Activated CD4-positive, alpha-beta T cell treated with anti-CD3 and anti-CD28 coated beads for 36 hours (primary cell): ENCODE results near the gene PLD1. TPM values are rescaled to one million over a fixed set of nuclear protein-coding genes. Genes with fewer than 3 reads are reported as not detected.

Source experiments
- ATAC-seq: fragments of 200-7000 bp; cut with Tn5 transposase; one replicate; pipeline ENCODE4 v1.10.0; 2021; ENCODE audit warnings: mild to moderate bottlenecking, moderate library complexity
- CTCF ChIA-PET: fragments of 350-600 bp; sonication (Branson Sonifier 250); formaldehyde crosslinking; loops from one replicate; lab custom pipeline; 2021; ENCODE audit warnings: antibody characterized with exemption; lab: Charles Lee
- POLR2A ChIA-PET: fragments of 350-600 bp; sonication (Branson Sonifier 250); formaldehyde crosslinking; loops from one replicate; lab custom pipeline; 2021; ENCODE audit warnings: antibody characterized with exemption, inconsistent platforms; lab: Charles Lee
- DNase-seq: peaks from one replicate; pipeline ENCODE4 v3.0.0-alpha.2; 2020
- H3K27ac Mint-ChIP-seq: one replicate; pipeline ENCODE4 v1.8.0; 2021; ENCODE audit warnings: mixed read lengths
- H3K27me3 Mint-ChIP-seq: one replicate; pipeline ENCODE4 v1.8.0; 2021; ENCODE audit warnings: mixed read lengths
- H3K36me3 Mint-ChIP-seq: one replicate; pipeline ENCODE4 v1.8.0; 2021; ENCODE audit warnings: low read depth, mixed read lengths
- H3K4me1 Mint-ChIP-seq: one replicate; pipeline ENCODE4 v1.8.0; 2021; ENCODE audit warnings: mixed read lengths
- H3K4me3 Mint-ChIP-seq: one replicate; pipeline ENCODE4 v1.8.0; 2021; ENCODE audit warnings: mild to moderate bottlenecking, moderate library complexity, mixed read lengths
- H3K9me3 Mint-ChIP-seq: one replicate; pipeline ENCODE4 v1.8.0; 2021; ENCODE audit warnings: low read depth, mixed read lengths
- intact Hi-C, 2 experiments: fragments of 100-400 bp; cut with DNase I in 1 of 2; cut with micrococcal nuclease in 1 of 2; formaldehyde crosslinking; loops; one replicate each; pipeline versions ENCODE4 v1.14.2 to v1.15.1; 2022 to 2024; cut with DNase I, micrococcal nuclease
- total RNA-seq, 2 experiments: library from RNA; stranded (reverse); gene quantifications; one replicate each; pipeline ENCODE4 v1.2.3, GENCODE V29; 2021

The PLD1 gene
- total RNA-seq, 2 experiments from 2014 or later: 1.1 to 1.2 TPM

DNA sequence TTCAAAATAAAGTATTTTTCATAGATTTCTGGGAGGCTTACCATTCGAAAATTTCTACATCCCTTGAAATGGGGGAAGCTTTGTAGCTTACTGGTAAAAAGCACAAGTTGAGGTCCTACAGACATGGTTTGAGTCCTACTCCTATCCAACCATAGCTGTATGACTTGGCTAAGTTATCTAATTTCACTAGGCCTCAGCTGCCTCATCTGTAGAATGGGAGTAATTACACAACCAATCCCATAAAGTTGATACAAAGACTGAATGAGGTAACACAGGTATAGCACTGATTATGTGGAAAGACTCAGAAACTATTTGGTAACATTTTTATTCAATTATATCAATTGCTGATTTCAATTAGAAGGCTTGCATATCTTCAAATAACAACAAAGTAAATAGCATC, 157.4 kb downstream of the PLD1 start:
- Mint-ChIP-seq H3K27me3 (no peaks in the 10 kb centered on the region), H3K27ac (no peak overlapping the region), H3K4me1 (no peaks in the 10 kb centered on the region), H3K36me3 (no peaks in the 10 kb centered on the region), H3K9me3 (no peaks in the 10 kb centered on the region), H3K4me3 (no peak overlapping the region)
- intact Hi-C loops: no loop called here
- POLR2A ChIA-PET: no interaction called here
- ATAC-seq: no peak
- CTCF ChIA-PET: interaction anchor here (1.8 kb wide), 1 partner anchor 9 kb away, joined by 5 read pairs; no protein-coding TSS in a partner anchor
- no peak for DNase-seq

DNA sequence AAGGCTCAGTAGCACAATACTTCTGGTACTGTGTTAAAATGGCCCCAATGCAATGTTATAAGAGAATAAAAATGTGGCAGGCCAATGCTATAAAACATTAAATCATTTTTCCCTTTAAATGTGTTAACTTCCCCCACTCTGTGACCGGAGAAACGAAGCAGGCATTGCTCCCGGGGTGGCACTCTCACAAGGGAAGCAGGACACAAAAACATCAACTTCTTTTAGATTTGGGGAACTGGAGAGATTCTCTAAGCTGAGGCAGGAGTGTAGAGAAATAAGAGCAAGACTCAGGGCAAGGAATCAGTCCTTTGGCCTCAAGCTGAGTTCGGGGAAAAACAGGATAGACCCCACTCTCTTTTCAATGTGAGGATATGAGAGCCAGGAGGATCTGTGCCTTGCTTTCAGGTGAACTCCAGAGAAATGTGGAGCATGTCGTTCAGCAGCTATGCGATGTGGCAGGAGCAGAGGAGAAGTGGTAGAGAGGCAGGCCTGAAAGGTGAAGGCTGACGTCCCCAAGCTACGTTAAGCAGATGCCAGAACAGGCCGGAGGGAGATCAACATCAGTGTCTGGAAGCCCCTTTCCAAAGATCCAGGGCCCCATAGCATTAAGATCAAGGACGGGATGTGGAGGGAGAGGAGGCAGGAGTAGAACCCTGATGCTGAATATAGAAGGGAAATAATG, 160.2 kb downstream of the PLD1 start:
- H3K27ac Mint-ChIP-seq: no peak overlapping the region
- ATAC-seq (no peak), DNase-seq (no peak)
- H3K4me3 Mint-ChIP-seq: no peak overlapping the region
- H3K4me1 Mint-ChIP-seq: no peaks in the 10 kb centered on the region
- H3K9me3 Mint-ChIP-seq: no peaks in the 10 kb centered on the region
- POLR2A ChIA-PET: no interaction called here
- CTCF ChIA-PET: interaction anchor here (1.5 to 3.4 kb wide), 2 partner anchors 20 to 122 kb away, joined by 5 to 14 read pairs; no protein-coding TSS in a partner anchor
- intact Hi-C loops: loop anchor here (5.0 to 10.0 kb wide), 3 partner anchors 182 to 1015 kb away; no protein-coding TSS in a partner anchor
- H3K36me3 Mint-ChIP-seq: no peaks in the 10 kb centered on the region
- no peaks in the 10 kb centered on the region for H3K27me3 Mint-ChIP-seq

DNA sequence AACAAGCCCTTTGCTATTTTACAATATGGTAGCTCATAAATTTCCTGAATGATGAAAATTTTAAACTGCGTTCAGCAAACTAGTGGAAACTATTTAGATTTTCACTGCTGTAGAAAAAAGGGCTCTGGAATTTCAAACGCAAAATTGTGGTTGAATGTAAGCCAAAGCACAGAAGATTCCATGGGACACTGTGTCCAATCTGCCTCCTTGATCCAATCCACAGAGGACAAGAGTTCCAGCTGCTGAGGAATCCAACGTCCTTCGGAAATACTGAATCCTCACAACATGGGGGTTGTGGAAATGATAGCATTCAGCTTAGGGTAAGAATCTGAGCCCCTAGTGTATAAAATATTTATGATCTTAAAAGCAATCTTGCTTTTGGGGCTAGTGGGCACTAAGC, 161.0 kb downstream of the PLD1 start:
- no peaks in the 10 kb centered on the region for H3K9me3 Mint-ChIP-seq
- H3K27me3 Mint-ChIP-seq: no peaks in the 10 kb centered on the region
- no peak overlapping the region for H3K4me3 Mint-ChIP-seq
- no peaks in the 10 kb centered on the region for H3K36me3 Mint-ChIP-seq
- intact Hi-C loops: loop anchor here (5.0 to 10.0 kb wide), 3 partner anchors 183 to 1016 kb away; no protein-coding TSS in a partner anchor
- ATAC-seq: no peak
- CTCF ChIA-PET: interaction anchor here (3.4 kb wide), 1 partner anchor 123 kb away, joined by 14 read pairs; no protein-coding TSS in a partner anchor
- H3K4me1 Mint-ChIP-seq: no peaks in the 10 kb centered on the region
- no peak overlapping the region for H3K27ac Mint-ChIP-seq
- POLR2A ChIA-PET: no interaction called here
- no peak for DNase-seq

DNA sequence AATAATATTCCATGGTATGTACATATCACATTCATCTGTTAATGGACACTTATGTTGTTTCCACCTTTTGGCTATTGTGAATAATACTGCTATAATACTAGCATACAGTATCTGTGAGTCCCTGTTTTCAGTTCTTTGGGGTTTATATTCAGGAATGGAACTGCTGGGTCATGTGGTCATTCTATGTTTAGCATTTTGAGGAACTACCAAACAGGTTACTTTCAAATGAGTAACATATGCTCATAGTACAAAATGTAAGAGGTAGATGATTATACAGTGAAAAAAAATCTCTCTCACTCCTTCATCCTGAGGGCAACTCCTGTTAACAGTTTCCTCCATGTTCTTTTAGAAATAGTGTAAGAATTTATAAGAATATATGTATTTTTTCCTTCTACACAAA, 162.2 kb downstream of the PLD1 start:
- no peak overlapping the region for H3K27ac Mint-ChIP-seq
- no peaks in the 10 kb centered on the region for H3K4me1 Mint-ChIP-seq
- CTCF ChIA-PET: no interaction called here
- no peaks in the 10 kb centered on the region for H3K36me3 Mint-ChIP-seq
- POLR2A ChIA-PET: no interaction called here
- H3K9me3 Mint-ChIP-seq: no peaks in the 10 kb centered on the region
- intact Hi-C loops: loop anchor here (5.0 to 10.0 kb wide), 3 partner anchors 184 to 1017 kb away; no protein-coding TSS in a partner anchor
- DNase-seq (no peak), ATAC-seq (no peak)
- H3K4me3 Mint-ChIP-seq: no peak overlapping the region
- no peaks in the 10 kb centered on the region for H3K27me3 Mint-ChIP-seq

DNA sequence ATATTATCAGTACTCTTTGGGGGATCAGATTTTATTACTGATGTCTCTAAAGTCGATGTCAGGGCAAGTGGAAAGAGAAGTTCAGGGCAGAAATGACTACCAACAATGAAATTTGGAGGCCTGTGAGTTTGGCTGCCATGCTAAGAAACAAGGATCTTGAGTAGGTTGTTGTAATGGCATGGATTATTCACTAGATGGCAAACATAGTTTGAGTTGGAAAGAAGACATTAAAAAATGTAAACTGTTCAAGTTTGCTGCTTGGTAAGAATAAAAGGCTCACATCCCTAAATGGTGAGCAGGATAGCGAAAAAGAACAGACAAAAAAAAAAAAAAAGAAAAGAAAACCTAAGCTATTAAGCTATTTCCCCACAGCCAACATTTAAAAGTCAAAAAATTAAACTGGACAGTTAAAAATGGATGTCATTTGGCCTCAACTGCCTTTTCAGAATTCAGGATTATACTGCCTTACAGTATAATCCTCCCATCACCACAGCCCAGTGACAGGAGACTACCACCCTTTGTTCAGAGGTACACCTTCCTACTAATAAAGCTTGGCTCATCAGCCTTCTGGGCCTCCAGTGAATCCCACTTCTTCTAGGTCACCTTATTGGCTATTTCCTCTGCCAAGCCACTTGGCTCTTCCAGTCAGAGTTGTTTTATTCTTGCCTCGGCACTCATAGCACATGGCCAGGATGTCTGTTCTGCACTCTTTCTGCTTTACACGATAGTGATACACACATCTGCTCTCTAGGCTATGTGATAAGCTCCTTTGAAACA, 163.7 kb downstream of the PLD1 start:
- DNase-seq (no peak), ATAC-seq (no peak)
- ChIA-PET CTCF (interaction anchor here (0.6 to 4.5 kb wide), 8 partner anchors 12 to 1865 kb away, joined by 3 to 55 read pairs (median 4); no protein-coding TSS in a partner anchor), POLR2A (interaction anchor here (0.6 kb wide), 1 partner anchor 835 kb away, joined by 4 read pairs; no protein-coding TSS in a partner anchor)
- no peaks in the 10 kb centered on the region for H3K4me1 Mint-ChIP-seq
- intact Hi-C loops: loop anchor here (1.0 to 10.0 kb wide), 6 partner anchors 126 to 1018 kb away; no protein-coding TSS in a partner anchor
- no peak overlapping the region for H3K4me3 Mint-ChIP-seq
- no peaks in the 10 kb centered on the region for H3K9me3 Mint-ChIP-seq
- H3K27me3 Mint-ChIP-seq: no peaks in the 10 kb centered on the region
- no peak overlapping the region for H3K27ac Mint-ChIP-seq
- H3K36me3 Mint-ChIP-seq: no peaks in the 10 kb centered on the region

DNA sequence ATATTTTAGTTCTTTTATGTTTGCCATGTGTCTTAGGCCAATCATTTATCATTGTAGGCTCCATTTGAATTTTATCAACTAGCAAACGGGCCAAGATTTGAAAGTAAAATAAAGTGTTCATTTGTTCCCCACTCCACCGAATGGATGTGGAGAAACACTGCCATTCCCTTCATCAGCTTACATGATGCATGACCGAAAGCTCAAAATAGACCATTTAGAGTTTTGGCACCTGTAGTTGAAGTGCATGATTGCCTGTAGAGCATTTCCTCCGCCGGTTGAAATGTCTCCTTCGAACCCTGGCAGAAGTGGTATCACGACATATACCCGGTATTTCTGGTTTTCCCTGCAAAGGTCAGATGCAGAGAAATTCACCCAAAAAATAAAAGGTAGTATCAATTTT, 165.6 kb downstream of the PLD1 start:
- H3K4me3 Mint-ChIP-seq: no peak overlapping the region
- ATAC-seq: no peak
- DNase-seq: no peak
- H3K27me3 Mint-ChIP-seq: no peaks in the 10 kb centered on the region
- intact Hi-C loops: loop anchor here (5.0 to 10.0 kb wide), 3 partner anchors 188 to 1020 kb away; no protein-coding TSS in a partner anchor
- no peaks in the 10 kb centered on the region for H3K36me3 Mint-ChIP-seq
- H3K9me3 Mint-ChIP-seq: no peaks in the 10 kb centered on the region
- ChIA-PET CTCF (interaction anchor here (0.8 to 4.5 kb wide), 6 partner anchors 9 to 217 kb away, joined by 3 to 55 read pairs (median 3); no protein-coding TSS in a partner anchor), POLR2A (no interaction called here)
- no peaks in the 10 kb centered on the region for H3K4me1 Mint-ChIP-seq
- H3K27ac Mint-ChIP-seq: no peak overlapping the region

DNA sequence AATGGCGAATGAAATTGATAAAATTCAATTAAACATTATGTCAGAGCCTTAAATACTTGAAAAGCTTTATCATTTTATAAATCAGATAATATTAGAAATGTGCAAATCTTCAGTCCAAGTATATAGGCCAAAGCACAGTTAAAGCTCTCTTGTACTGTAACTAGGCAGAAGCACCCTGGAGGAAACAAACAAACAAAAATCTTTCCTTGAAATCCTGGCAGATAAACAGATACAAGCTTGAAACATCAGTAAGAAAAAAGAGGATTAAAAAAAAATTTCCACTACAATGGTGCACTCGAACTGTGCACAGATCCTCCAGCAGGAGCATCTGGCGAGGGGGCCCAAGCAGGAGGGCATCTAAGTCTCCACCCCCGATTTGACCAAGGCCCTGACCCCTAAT, 166.6 kb downstream of the PLD1 start:
- Mint-ChIP-seq H3K27ac (no peak overlapping the region), H3K36me3 (no peaks in the 10 kb centered on the region), H3K27me3 (no peaks in the 10 kb centered on the region), H3K4me1 (no peaks in the 10 kb centered on the region), H3K9me3 (no peaks in the 10 kb centered on the region), H3K4me3 (no peak overlapping the region)
- DNase-seq (no peak), ATAC-seq (no peak)
- intact Hi-C loops: loop anchor here in 1 of 2 experiments (10.0 kb wide), 1 partner anchor 1021 kb away; no protein-coding TSS in a partner anchor
- ChIA-PET POLR2A (no interaction called here), CTCF (interaction anchor here (1.3 to 4.5 kb wide), 3 partner anchors 10 to 129 kb away, joined by 3 to 55 read pairs (median 5); no protein-coding TSS in a partner anchor)

DNA sequence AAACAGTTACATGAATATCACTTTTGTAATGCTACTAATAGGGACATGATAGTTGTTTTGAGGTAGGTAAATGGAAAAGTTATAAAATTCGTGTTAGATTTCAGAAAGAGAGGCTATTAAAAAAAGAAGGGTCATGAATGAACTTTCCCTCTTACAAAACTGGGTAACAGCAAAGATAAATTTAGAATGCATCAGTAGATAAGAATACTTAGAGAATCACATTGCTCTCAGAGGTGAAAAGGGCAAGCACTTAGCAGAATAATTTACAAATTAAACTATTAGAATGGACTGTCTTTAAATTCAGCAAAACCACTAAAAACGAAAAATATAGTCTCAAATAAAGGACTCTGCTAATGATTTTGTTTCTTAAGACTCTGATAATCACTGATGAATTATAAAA, 167.2 kb downstream of the PLD1 start:
- H3K27me3 Mint-ChIP-seq: no peaks in the 10 kb centered on the region
- CTCF ChIA-PET: interaction anchor here (4.5 kb wide), 1 partner anchor 129 kb away, joined by 55 read pairs; no protein-coding TSS in a partner anchor
- no peaks in the 10 kb centered on the region for H3K9me3 Mint-ChIP-seq
- no peaks in the 10 kb centered on the region for H3K36me3 Mint-ChIP-seq
- ATAC-seq (no peak), DNase-seq (no peak)
- H3K27ac Mint-ChIP-seq: no peak overlapping the region
- no peaks in the 10 kb centered on the region for H3K4me1 Mint-ChIP-seq
- POLR2A ChIA-PET: no interaction called here
- intact Hi-C loops: loop anchor here in 1 of 2 experiments (10.0 kb wide), 1 partner anchor 1022 kb away; no protein-coding TSS in a partner anchor
- no peak overlapping the region for H3K4me3 Mint-ChIP-seq

DNA sequence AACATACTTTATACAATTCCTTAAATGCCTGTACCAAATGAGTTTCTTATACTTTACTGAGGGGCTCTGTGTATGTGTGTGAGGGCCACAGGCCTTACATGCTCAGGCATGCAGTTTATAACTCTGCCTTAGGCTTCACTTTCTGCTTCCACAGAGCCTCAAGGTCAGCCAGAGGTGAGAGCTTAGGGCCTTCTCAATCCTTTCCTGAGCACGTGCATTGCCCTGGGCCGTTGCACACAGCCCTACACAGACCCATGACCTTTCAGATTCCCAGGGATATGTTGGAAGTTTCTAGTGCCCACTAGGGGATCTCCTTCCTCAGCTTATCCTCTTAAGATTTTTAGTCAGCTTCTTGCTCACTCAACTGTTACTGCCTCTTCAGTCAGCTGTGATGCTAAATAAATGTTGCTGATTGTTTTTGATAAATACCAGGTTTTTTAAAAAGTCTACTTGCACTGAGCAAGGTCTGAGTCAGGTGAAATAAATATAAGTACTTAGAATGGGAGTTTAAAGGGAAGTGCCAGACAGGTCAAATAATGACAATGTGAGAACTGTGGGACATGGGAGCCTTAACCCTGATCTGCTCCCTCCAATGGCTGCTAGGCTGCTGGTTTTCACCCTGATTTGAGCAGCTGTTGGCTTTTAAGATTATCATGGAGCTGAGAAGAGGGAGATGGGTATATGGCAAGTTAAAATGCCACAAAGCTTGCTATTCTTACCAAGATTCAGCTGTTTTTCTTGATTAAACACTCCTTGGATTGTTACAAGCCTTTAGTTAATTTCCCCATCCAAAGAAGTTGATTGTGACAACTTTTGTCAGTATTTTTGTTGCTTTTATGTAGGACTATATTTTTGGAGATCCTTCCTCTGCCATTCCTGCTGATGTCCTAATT, 169.5 kb downstream of the PLD1 start:
- ChIA-PET CTCF (interaction anchor here (0.5 to 1.3 kb wide), 3 partner anchors 29 to 650 kb away, joined by 3 to 4 read pairs (median 3); no protein-coding TSS in a partner anchor), POLR2A (no interaction called here)
- Mint-ChIP-seq H3K36me3 (no peaks in the 10 kb centered on the region), H3K27ac (no peak overlapping the region), H3K27me3 (no peaks in the 10 kb centered on the region), H3K9me3 (no peaks in the 10 kb centered on the region), H3K4me1 (no peaks in the 10 kb centered on the region), H3K4me3 (no peak overlapping the region)
- DNase-seq: no peak
- ATAC-seq: no peak
- intact Hi-C loops: loop anchor here in 1 of 2 experiments (10.0 kb wide), 1 partner anchor 1024 kb away; no protein-coding TSS in a partner anchor

DNA sequence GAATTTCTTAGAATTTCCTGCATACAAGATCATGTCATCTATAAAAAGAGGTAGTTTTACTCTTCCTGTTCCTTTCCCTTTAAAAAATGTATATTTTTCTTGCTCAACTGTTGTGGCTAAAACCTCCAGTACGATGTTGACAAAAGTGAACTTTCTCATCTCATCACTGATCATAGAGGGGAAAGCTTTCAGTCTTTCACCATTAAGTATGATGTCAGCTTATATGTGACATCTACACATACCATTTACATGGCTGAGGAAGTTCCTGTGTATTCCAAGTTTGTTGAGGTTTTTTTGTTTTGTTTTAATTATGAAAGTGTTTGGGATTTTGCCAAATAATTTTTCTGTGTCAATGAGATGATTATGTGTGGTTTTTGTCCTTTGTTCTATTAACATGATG, 173.6 kb downstream of the PLD1 start:
- ATAC-seq (no peak), DNase-seq (no peak)
- intact Hi-C loops: no loop called here
- H3K4me1 Mint-ChIP-seq: no peaks in the 10 kb centered on the region
- no peaks in the 10 kb centered on the region for H3K27me3 Mint-ChIP-seq
- ChIA-PET CTCF (no interaction called here), POLR2A (no interaction called here)
- no peaks in the 10 kb centered on the region for H3K36me3 Mint-ChIP-seq
- H3K4me3 Mint-ChIP-seq: no peak overlapping the region
- no peaks in the 10 kb centered on the region for H3K9me3 Mint-ChIP-seq
- H3K27ac Mint-ChIP-seq: no peak overlapping the region
